ENCODE measurements around the gene CACNA1B. TPM values are rescaled to one million over a fixed set of nuclear protein-coding genes. Genes with fewer than 3 reads are reported as not detected.

CACNA1B gene
- total RNA-seq, 1 experiment from 2014 or later, result 7.8 TPM

- Histone ChIP-seq H3K14ac (ENCODE audit: insufficient read depth, low read length) (no peak overlapping the region), H3K4me1 (ENCODE audit: insufficient read depth, low read length) (no peaks in the 10 kb centered on the region), H3K4ac (ENCODE audit: low read depth, low read length) (no peak overlapping the region), H3K56ac (ENCODE audit: insufficient read length, low read depth, low read length) (no peak overlapping the region), H3T11ph (ENCODE audit: low read length) (no peak overlapping the region), H2BK12ac (ENCODE audit: insufficient read length, low read depth, low read length) (no peak overlapping the region), H3K27ac (ENCODE audit: insufficient read length, low read depth, low read length) (no peak overlapping the region), H3K18ac (ENCODE audit: insufficient read length, low read depth, low read length) (no peak overlapping the region), H2AFZ (ENCODE audit: low read length) (no peak overlapping the region), H4K8ac (replicated peaks; ENCODE audit: insufficient read length, low read depth, low read length) (no peak overlapping the region), H3K23me2 (ENCODE audit: insufficient read length, low read depth, low read length, poor library complexity, severe bottlenecking) (no peaks in the 10 kb centered on the region), H4K5ac (ENCODE audit: insufficient read length, low read depth, low read length) (no peak overlapping the region), H2BK15ac (ENCODE audit: low read depth, low read length) (no peak overlapping the region), H3K9me3 (ENCODE audit: control insufficient read depth, low read depth, low read length) (no peaks in the 10 kb centered on the region), H3K4me2 (ENCODE audit: insufficient read depth, insufficient read length, low read length) (no peak overlapping the region), H3K23ac (ENCODE audit: insufficient read length, low read depth, low read length) (no peak overlapping the region), H4K91ac (ENCODE audit: insufficient read length, low read depth, low read length) (no peak overlapping the region), H3K27me3 (ENCODE audit: insufficient read depth, low read length) (no peaks in the 10 kb centered on the region), H2BK120ac (ENCODE audit: low read depth, low read length, poor library complexity, severe bottlenecking) (no peak overlapping the region), H3K79me2 (ENCODE audit: insufficient read depth, low read length) (no peaks in the 10 kb centered on the region), H4K20me1 (ENCODE audit: control insufficient read depth, insufficient read depth, insufficient read length) (peaks cover 6% of the 10 kb centered on the region), H2AK5ac (ENCODE audit: insufficient read length, low read length) (no peak overlapping the region), H2BK20ac (ENCODE audit: low read depth, low read length, poor library complexity, severe bottlenecking) (no peak overlapping the region), H2BK5ac (ENCODE audit: insufficient read length, low read length) (no peak overlapping the region), H3K79me1 (ENCODE audit: insufficient read depth, low read depth, low read length, poor library complexity, severe bottlenecking) (no peaks in the 10 kb centered on the region), H3K9ac (ENCODE audit: extremely low read depth, insufficient read length, low read length) (no peak overlapping the region)
- Mint-ChIP-seq H3K27ac (no peak overlapping the region), H3K27me3 (ENCODE audit: low read depth) (no peaks in the 10 kb centered on the region; the same call in 1 of the 2 replicates), H3K4me3 (no peak overlapping the region), H3K9me3 (peaks cover 3 to 5% of the 10 kb centered on the region in 2 experiments; a peak in 4 of 5 replicates), H3K4me1 (no peaks in the 10 kb centered on the region; a peak in 1 of 4 replicates), H3K36me3 (ENCODE audit: insufficient read depth in 1 of 3, low read depth in 3 of 3) (peaks cover 0 to 5% (median 2%) of the 10 kb centered on the region in 3 experiments; a peak in 3 of 7 replicates)
- DNase-seq, result no peak
- TF ChIP-seq CTCF (conservative IDR thresholded peaks at IDR 0.05), result no peak
- WGBS (ENCODE audit: extremely low coverage, insufficient read length, low lambda C conversion rate), result no CpG with 5 or more reads among the region's 9 CpGs
Observed at GRCh38 chr9:137902646-137903045, 25.1 kb downstream of the CACNA1B start.
